A549 (cell line): ENCODE measurements around the gene ZFPM1. TPM values are rescaled to one million over a fixed set of nuclear protein-coding genes. Genes with fewer than 3 reads are reported as not detected.

Experiments
- ATAC-seq, 2 experiments: fragments of 200-7000 bp in 1 of 2; fragments of >200 bp in 1 of 2; cut with Nextera tagmentation in 1 of 2; cut with Tn5 transposase in 1 of 2; 3 replicates each; pipeline versions ENCODE4 v1.8.0 to v1.9.1; 2018 to 2020; ENCODE audit warnings: mild to moderate bottlenecking in 1 of 2, moderate library complexity in 1 of 2
- CTCF ChIA-PET: fragments of 300-600 bp; sonication (Branson Sonifier 250); formaldehyde crosslinking; extraction: SDS; loops from one replicate; lab custom pipeline; 2021; ENCODE audit warnings: antibody characterized with exemption, inconsistent platforms; lab: Yijun Ruan, JAX
- POLR2A ChIA-PET: fragments of 350-600 bp; formaldehyde crosslinking; extraction: SDS; loops from one replicate; lab custom pipeline; 2021; ENCODE audit warnings: antibody characterized with exemption, inconsistent platforms; lab: Yijun Ruan, JAX
- DNase-seq, 2 experiments: peaks; one replicate each; pipeline versions ENCODE4 v3.0.0 to v3.0.0-alpha.2; 2011 to 2016; ENCODE audit warnings: low read depth in 1 of 2, low spot score in 1 of 2
- FAIRE-seq: peaks from 2 replicates; lab custom pipeline; 2011; peaks lifted over from hg19 to GRCh38; lab: Jason Lieb, UNC
- H3K27ac ChIP-seq, 2 experiments: fragments of >200 bp; sonication (Bioruptor Twin); formaldehyde crosslinking; 3 replicates each; pipeline ENCODE4 v1.5.1; 2016 to 2017
- H3K4me1 ChIP-seq: fragments of >200 bp; sonication (Bioruptor Twin); formaldehyde crosslinking; 3 replicates; pipeline ENCODE4 v1.6.1; 2016
- H3K4me2 ChIP-seq: fragments of >200 bp; sonication (Bioruptor Twin); formaldehyde crosslinking; 3 replicates; pipeline ENCODE4 v1.6.1; 2016
- H3K4me3 ChIP-seq: fragments of >200 bp; sonication (Bioruptor Twin); formaldehyde crosslinking; 3 replicates; pipeline ENCODE4 v1.5.1; 2016
- H3K9me3 ChIP-seq: fragments of >200 bp; sonication (Bioruptor Twin); formaldehyde crosslinking; 3 replicates; pipeline ENCODE4 v1.6.1; 2016
- ATOH8 ChIP-seq: fragments of 250-450 bp; sonication (Bioruptor Pico); IDR thresholded peaks from 2 replicates; pipeline ENCODE4 v1.5.0; 2020; ENCODE audit warnings: low read depth, mild to moderate bottlenecking, moderate library complexity
- BCL3 ChIP-seq: fragments of >200 bp; sonication (Bioruptor Twin); formaldehyde crosslinking; IDR thresholded peaks from 3 replicates; pipeline ENCODE4 v1.6.1; 2016
- BHLHE40 ChIP-seq: IDR thresholded peaks from 2 replicates; pipeline ENCODE4 v1.6.1; 2012; ENCODE audit warnings: low read depth, low read length, inconsistent platforms
- ELK1 ChIP-seq: fragments of 150-350 bp; IDR thresholded peaks from 2 replicates; pipeline ENCODE4 v1.6.1; 2014; ENCODE audit warnings: low read depth, mild to moderate bottlenecking, low read length
- ESRRA ChIP-seq: fragments of 150-350 bp; IDR thresholded peaks from 2 replicates; pipeline ENCODE4 v1.6.1; 2014; ENCODE audit warnings: mild to moderate bottlenecking, low read length, borderline replicate concordance
- FOSB ChIP-seq: fragments of 250-450 bp; sonication (Bioruptor Pico); IDR thresholded peaks from 2 replicates; pipeline ENCODE4 v1.5.0; 2020; ENCODE audit warnings: mild to moderate bottlenecking, moderate library complexity
- FOXS1 ChIP-seq: fragments of 250-450 bp; sonication (Bioruptor Pico); IDR thresholded peaks from 2 replicates; pipeline ENCODE4 v1.5.0; 2020; ENCODE audit warnings: mild to moderate bottlenecking, moderate library complexity
- HEYL ChIP-seq: fragments of 250-450 bp; sonication (Bioruptor Pico); IDR thresholded peaks from 2 replicates; pipeline ENCODE4 v1.8.0; 2021; ENCODE audit warnings: mild to moderate bottlenecking, moderate library complexity
- HOXA7 ChIP-seq: fragments of 250-450 bp; sonication (Bioruptor Pico); IDR thresholded peaks from 2 replicates; pipeline ENCODE4 v1.5.0; 2020; ENCODE audit warnings: mild to moderate bottlenecking, moderate library complexity
- HOXB5 ChIP-seq: fragments of 250-450 bp; sonication (Bioruptor Pico); IDR thresholded peaks from 2 replicates; pipeline ENCODE4 v1.5.0; 2020; ENCODE audit warnings: mild to moderate bottlenecking, moderate library complexity
- JUNB ChIP-seq: fragments of >200 bp; sonication (Bioruptor Twin); formaldehyde crosslinking; IDR thresholded peaks from 2 replicates; pipeline ENCODE4 v1.6.1; 2016
- KDM1A ChIP-seq: fragments of 200-600 bp; sonication (generic); IDR thresholded peaks from 2 replicates; pipeline ENCODE4 v1.6.1; 2016; ENCODE audit warnings: low read depth, mild to moderate bottlenecking
- KDM5A ChIP-seq: fragments of 200-600 bp; sonication (generic); IDR thresholded peaks from 2 replicates; pipeline ENCODE4 v1.6.1; 2016; ENCODE audit warnings: antibody characterized with exemption, mild to moderate bottlenecking
- NFE2L2 ChIP-seq: fragments of 150-350 bp; conservative IDR thresholded peaks from 2 replicates; pipeline ENCODE4 v1.6.1; 2014; ENCODE audit warnings: low read length
- PBX3 ChIP-seq: IDR thresholded peaks from 2 replicates; pipeline ENCODE4 v1.6.1; 2012
- POLR2A ChIP-seq: IDR thresholded peaks from 2 replicates; pipeline ENCODE4 v1.6.1; 2012; ENCODE audit warnings: mild to moderate bottlenecking, low read length
- RAD21 ChIP-seq, 2 experiments: fragments of >200 bp in 1 of 2; sonication (Bioruptor Twin) in 1 of 2; formaldehyde crosslinking in 1 of 2; IDR thresholded peaks in 1 of 2; conservative IDR thresholded peaks in 1 of 2; 2 replicates in 1 of 2; 3 replicates in 1 of 2; pipeline ENCODE4 v1.6.1; 2012 to 2018; ENCODE audit warnings: inconsistent platforms in 1 of 2
- RCOR1 ChIP-seq: fragments of 150-350 bp; IDR thresholded peaks from 2 replicates; pipeline ENCODE4 v1.6.1; 2014; ENCODE audit warnings: antibody characterized with exemption, low read length, low read depth
- REST ChIP-seq: fragments of 200-600 bp; sonication (generic); IDR thresholded peaks from 2 replicates; pipeline ENCODE4 v1.6.1; 2016; ENCODE audit warnings: antibody characterized with exemption, mild to moderate bottlenecking, moderate library complexity
- RNF2 ChIP-seq: fragments of 200-600 bp; sonication (generic); IDR thresholded peaks from 2 replicates; pipeline ENCODE4 v1.6.1; 2016; ENCODE audit warnings: low read depth, mild to moderate bottlenecking, antibody characterized with exemption, moderate library complexity, borderline replicate concordance
- SMC3 ChIP-seq: fragments of >200 bp; sonication (Bioruptor Twin); formaldehyde crosslinking; IDR thresholded peaks from 3 replicates; pipeline ENCODE4 v1.6.1; 2018; ENCODE audit warnings: inconsistent platforms
- SREBF2 ChIP-seq: fragments of 450-650 bp; IDR thresholded peaks from 2 replicates; pipeline ENCODE4 v1.6.1; 2014; ENCODE audit warnings: mild to moderate bottlenecking, moderate library complexity
- TFCP2L1 ChIP-seq: fragments of 250-450 bp; sonication (Bioruptor Pico); IDR thresholded peaks from 2 replicates; pipeline ENCODE4 v1.5.0; 2021; ENCODE audit warnings: mild to moderate bottlenecking
- TP53 ChIP-seq: fragments of 250-450 bp; sonication (Bioruptor Pico); IDR thresholded peaks from 2 replicates; pipeline ENCODE4 v1.5.0; 2021; ENCODE audit warnings: mild to moderate bottlenecking, moderate library complexity
- USF2 ChIP-seq: fragments of 450-650 bp; IDR thresholded peaks from 2 replicates; pipeline ENCODE4 v1.6.1; 2014; ENCODE audit warnings: antibody characterized with exemption
- ZC3H11A ChIP-seq: fragments of 450-650 bp; IDR thresholded peaks from 2 replicates; pipeline ENCODE4 v1.6.1; 2014; ENCODE audit warnings: antibody characterized with exemption, mild to moderate bottlenecking
- ZSCAN20 ChIP-seq: fragments of 250-450 bp; sonication (Bioruptor Pico); IDR thresholded peaks from 2 replicates; pipeline ENCODE4 v1.8.0; 2022; ENCODE audit warnings: mild to moderate bottlenecking, moderate library complexity
- WGBS: methylation state at CpG from one replicate; pipeline ENCODE4 v1.1.6; 2017; ENCODE audit errors: missing lambda C conversion rate; 5-methylcytosine and 5-hydroxymethylcytosine counted together
- polyA plus RNA-seq, 4 experiments: library from polyadenylated mRNA; depleted of rRNA in 3 of 4; stranded (reverse); fragments of >200 nt; fragmentation: RNase III in 1 of 4; extraction: RNeasy Plus Mini Kit Qiagen cat#74134 plus additional on column Dnase treatment in 1 of 4; gene quantifications; 2 replicates in 3 of 4; 3 replicates in 1 of 4; pipeline ENCODE4 v1.2.3, GENCODE V29; 2011 to 2017

ZFPM1 gene
- polyA plus RNA-seq, 2 of the 4 experiments (the other 2 are of a cell fraction), result 0.36 to 2.5 TPM

- TF ChIP-seq USF2 (peak; percentile 93), TP53 (no peak), REST (no peak), SMC3 (no peak), FOXS1 (no peak), ZC3H11A (no peak), FOSB (no peak)
- TF ChIP-seq, all 56 proteins: peak for 10
These were observed 117.1 kb downstream of the ZFPM1 start, which contains the start of gene ZC3H18 (continued) for GRCh38 chr16:88569985-88570690.

GRCh38 chr16:88570691-88571092 is 117.6 kb downstream of the ZFPM1 start:
- CTCF ChIA-PET, result interaction anchor here (0.9 to 2.1 kb wide), 5 partner anchors 8 to 134 kb away, joined by 3 to 10 read pairs (median 5); no protein-coding TSS in a partner anchor
- Histone ChIP-seq H3K4me2 (peak overlapping the region; percentile 73), H3K9me3 (no peaks in the 10 kb centered on the region), H3K27ac (peak overlapping the region; percentile 82 to 91), H3K4me3 (peak overlapping the region; percentile 80), H3K4me1 (peaks cover 14% of the 10 kb centered on the region)
- DNase-seq, result no peak
- TF ChIP-seq PBX3 (no peak), RNF2 (no peak), SMC3 (no peak), KDM5A (peak; percentile 51; the same call in 1 of the 2 replicates), RAD21 (conservative IDR thresholded peaks at IDR 0.05 in 1 of 2, IDR thresholded peaks at IDR 0.05 in 1 of 2) (no peak), NFE2L2 (no peak), RCOR1 (no peak), FOSB (no peak)
- peak; percentile 12 to 13; a peak in 4 of 6 replicates for ATAC-seq
- no peak for FAIRE-seq
- POLR2A ChIA-PET, result interaction anchor here (0.5 to 1.9 kb wide), 8 partner anchors 10 to 699 kb away, joined by 3 to 8 read pairs (median 4); partner anchors contain the start of genes BANP and ZFPM1
- under 1% methylated on average over 8 of the region's 35 CpGs for WGBS

GRCh38 chr16:88575251-88575650 is 122.2 kb downstream of the ZFPM1 start:
- Histone ChIP-seq H3K9me3 (no peaks in the 10 kb centered on the region), H3K4me3 (no peak overlapping the region), H3K4me1 (peaks cover 9% of the 10 kb centered on the region), H3K4me2 (no peak overlapping the region), H3K27ac (no peak overlapping the region)
- FAIRE-seq, result no peak
- WGBS, result 92% methylated on average over 11 of the region's 11 CpGs
- CTCF ChIA-PET, result no interaction called here
- POLR2A ChIA-PET, result no interaction called here
- ATAC-seq, result no peak
- TF ChIP-seq ZSCAN20 (CRISPR knock-in tag) (no peak), HOXA7 (CRISPR knock-in tag) (no peak), HOXB5 (CRISPR knock-in tag) (no peak), BHLHE40 (no peak), JUNB (no peak), POLR2A (no peak), KDM5A (no peak), TFCP2L1 (CRISPR knock-in tag) (no peak), BCL3 (no peak), HEYL (CRISPR knock-in tag) (no peak), ESRRA (no peak), ELK1 (no peak), RAD21 (conservative IDR thresholded peaks at IDR 0.05 in 1 of 2, IDR thresholded peaks at IDR 0.05 in 1 of 2) (no peak), RCOR1 (no peak), SREBF2 (no peak), KDM1A (no peak), SMC3 (no peak), ATOH8 (CRISPR knock-in tag) (no peak)
- TF ChIP-seq, all 56 proteins: peak for 0
- no peak for DNase-seq
